Smooth muscle cell (in vitro differentiated cells): ENCODE measurements around the gene MINPP1. TPM values are rescaled to one million over a fixed set of nuclear protein-coding genes. Genes with fewer than 3 reads are reported as not detected.

Experiments
- DNase-seq: peaks from one replicate; lab custom pipeline; 2025; ENCODE audit not compliant: unreplicated experiment; lab: John Stamatoyannopoulos, UW
- H2AFZ ChIP-seq: fragments of 200-600 bp; sonication (generic); 2 replicates; pipeline ENCODE4 v1.6.0; 2016; ENCODE audit warnings: antibody characterized with exemption, low read depth, mild to moderate bottlenecking
- H3F3A ChIP-seq: fragments of 200-600 bp; sonication (generic); 2 replicates; pipeline ENCODE4 v1.6.0; 2017; ENCODE audit warnings: antibody characterized with exemption, low read depth
- H3K27ac ChIP-seq: fragments of 200-600 bp; sonication (generic); 2 replicates; pipeline ENCODE4 v1.5.1; 2016; ENCODE audit warnings: low read depth, mild to moderate bottlenecking
- H3K27me3 ChIP-seq: fragments of 200-600 bp; sonication (generic); 2 replicates; pipeline ENCODE4 v1.6.1; 2016; ENCODE audit warnings: low read depth, mild to moderate bottlenecking
- H3K36me3 ChIP-seq: fragments of 200-600 bp; sonication (generic); 2 replicates; pipeline ENCODE4 v1.5.1; 2016; ENCODE audit warnings: low read depth
- H3K4me1 ChIP-seq: fragments of 200-600 bp; sonication (generic); 2 replicates; pipeline ENCODE4 v1.5.1; 2016; ENCODE audit warnings: low read depth
- H3K4me2 ChIP-seq: fragments of 200-600 bp; sonication (generic); 2 replicates; pipeline ENCODE4 v1.6.0; 2016; ENCODE audit warnings: mild to moderate bottlenecking
- H3K4me3 ChIP-seq: fragments of 200-600 bp; sonication (generic); 2 replicates; pipeline ENCODE4 v1.5.1; 2016; ENCODE audit warnings: mild to moderate bottlenecking
- H3K79me2 ChIP-seq: fragments of 200-600 bp; sonication (generic); 2 replicates; pipeline ENCODE4 v1.6.0; 2016; ENCODE audit warnings: low read depth, mild to moderate bottlenecking
- H3K9ac ChIP-seq: fragments of 200-600 bp; sonication (generic); 2 replicates; pipeline ENCODE4 v1.6.0; 2016; ENCODE audit warnings: low read depth
- H3K9me3 ChIP-seq: fragments of 200-600 bp; sonication (generic); replicated peaks from 2 replicates; pipeline ENCODE4 v1.5.1; 2016; ENCODE audit warnings: low read depth
- H4K20me1 ChIP-seq: fragments of 200-600 bp; sonication (generic); 2 replicates; pipeline ENCODE4 v1.6.0; 2016; ENCODE audit warnings: low read depth
- WGBS: methylation state at CpG from one replicate; pipeline ENCODE4 v1.1.7; 2016; ENCODE audit warnings: low lambda C conversion rate; 5-methylcytosine and 5-hydroxymethylcytosine counted together
- polyA plus RNA-seq: library from polyadenylated mRNA; unstranded; fragments of >200 nt; fragmentation: Nextera tagmentation; extraction: Ambion mirVana; gene quantifications from 2 replicates; pipeline ENCODE4 v1.2.1, GENCODE V29; 2016
- total RNA-seq: library from RNA; depleted of rRNA; stranded (reverse); fragments of >200 nt; gene quantifications from 2 replicates; pipeline ENCODE4 v1.2.3, GENCODE V29; 2014
- TF ChIP-seq, protein P1 (sequence below): fragments of 200-600 bp; sonication (generic); IDR thresholded peaks from 2 replicates; pipeline ENCODE4 v1.5.1; 2017; ENCODE audit warnings: borderline replicate concordance, mild to moderate bottlenecking, antibody characterized with exemption; ENCODE audit not compliant: insufficient read depth, poor library complexity, severe bottlenecking

Gene MINPP1
- total and polyA plus RNA-seq, 2 experiments from 2014 or later: 24.5 to 31.7 TPM

DNA sequence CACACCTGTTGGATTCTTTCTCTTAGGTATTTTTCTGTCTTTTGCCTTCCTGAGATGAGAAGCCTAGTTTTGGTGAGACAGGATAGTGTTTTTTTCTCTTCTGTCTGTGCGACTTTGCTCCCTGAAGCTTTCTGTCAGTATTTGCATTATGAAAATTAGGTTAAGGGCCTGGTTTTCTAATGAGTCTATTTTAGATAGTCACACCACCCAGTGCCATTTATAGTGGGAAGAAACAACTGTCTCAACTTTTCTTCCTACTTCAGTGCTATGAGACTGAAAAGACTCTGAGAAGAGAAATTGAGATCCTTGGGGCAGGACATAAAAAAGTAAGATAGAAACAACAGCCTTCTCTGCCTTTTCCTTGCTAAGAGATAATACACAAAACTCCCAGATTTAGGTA is 53.6 kb downstream of the MINPP1 start:
- no peak overlapping the region for H3K9ac ChIP-seq
- H2AFZ ChIP-seq: no peak overlapping the region
- H3K27ac ChIP-seq: no peak overlapping the region
- no peak overlapping the region for H3K4me3 ChIP-seq
- H3K4me1 ChIP-seq: no peaks in the 10 kb centered on the region
- H3K4me2 ChIP-seq: no peak overlapping the region
- no peaks in the 10 kb centered on the region for H3K36me3 ChIP-seq
- TF ChIP-seq, protein P1, sequence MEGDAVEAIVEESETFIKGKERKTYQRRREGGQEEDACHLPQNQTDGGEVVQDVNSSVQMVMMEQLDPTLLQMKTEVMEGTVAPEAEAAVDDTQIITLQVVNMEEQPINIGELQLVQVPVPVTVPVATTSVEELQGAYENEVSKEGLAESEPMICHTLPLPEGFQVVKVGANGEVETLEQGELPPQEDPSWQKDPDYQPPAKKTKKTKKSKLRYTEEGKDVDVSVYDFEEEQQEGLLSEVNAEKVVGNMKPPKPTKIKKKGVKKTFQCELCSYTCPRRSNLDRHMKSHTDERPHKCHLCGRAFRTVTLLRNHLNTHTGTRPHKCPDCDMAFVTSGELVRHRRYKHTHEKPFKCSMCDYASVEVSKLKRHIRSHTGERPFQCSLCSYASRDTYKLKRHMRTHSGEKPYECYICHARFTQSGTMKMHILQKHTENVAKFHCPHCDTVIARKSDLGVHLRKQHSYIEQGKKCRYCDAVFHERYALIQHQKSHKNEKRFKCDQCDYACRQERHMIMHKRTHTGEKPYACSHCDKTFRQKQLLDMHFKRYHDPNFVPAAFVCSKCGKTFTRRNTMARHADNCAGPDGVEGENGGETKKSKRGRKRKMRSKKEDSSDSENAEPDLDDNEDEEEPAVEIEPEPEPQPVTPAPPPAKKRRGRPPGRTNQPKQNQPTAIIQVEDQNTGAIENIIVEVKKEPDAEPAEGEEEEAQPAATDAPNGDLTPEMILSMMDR: no peak
- H3K79me2 ChIP-seq: no peaks in the 10 kb centered on the region
- H3K27me3 ChIP-seq: no peaks in the 10 kb centered on the region
- no peaks in the 10 kb centered on the region for H3F3A ChIP-seq
- WGBS: 94% methylated on average over 1 of the region's 1 CpG
- no peaks in the 10 kb centered on the region for H4K20me1 ChIP-seq
- no peaks in the 10 kb centered on the region for H3K9me3 ChIP-seq
- DNase-seq: no peak

DNA sequence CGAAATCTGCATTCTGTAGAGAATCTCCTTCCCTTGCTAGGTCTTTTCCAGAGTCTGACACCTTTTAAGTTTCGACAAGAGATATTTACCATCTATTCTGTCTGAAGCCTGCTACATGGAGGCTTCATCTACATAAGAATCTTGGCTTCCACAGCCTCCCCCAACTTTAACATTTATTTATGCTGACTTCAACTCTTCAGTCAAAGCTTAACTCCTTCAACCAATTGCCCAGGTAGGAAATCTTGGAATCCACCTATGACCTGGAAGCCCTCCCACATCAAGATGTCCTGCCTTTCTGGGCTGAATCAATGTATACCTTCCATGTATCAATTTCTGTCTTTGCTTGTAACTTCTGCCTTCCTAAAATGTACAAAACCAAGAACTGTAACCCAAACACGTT is 54.7 kb downstream of the MINPP1 start:
- H3K36me3 ChIP-seq: no peaks in the 10 kb centered on the region
- no peaks in the 10 kb centered on the region for H3F3A ChIP-seq
- H4K20me1 ChIP-seq: no peaks in the 10 kb centered on the region
- H3K27ac ChIP-seq: no peak overlapping the region
- H3K9ac ChIP-seq: no peak overlapping the region
- DNase-seq: no peak
- no peaks in the 10 kb centered on the region for H3K9me3 ChIP-seq
- 72% methylated on average over 3 of the region's 3 CpGs for WGBS
- H3K79me2 ChIP-seq: no peaks in the 10 kb centered on the region
- H3K4me3 ChIP-seq: no peak overlapping the region
- H3K27me3 ChIP-seq: no peaks in the 10 kb centered on the region
- no peak overlapping the region for H2AFZ ChIP-seq
- H3K4me2 ChIP-seq: no peak overlapping the region
- no peaks in the 10 kb centered on the region for H3K4me1 ChIP-seq
- TF ChIP-seq, protein P1: no peak

DNA sequence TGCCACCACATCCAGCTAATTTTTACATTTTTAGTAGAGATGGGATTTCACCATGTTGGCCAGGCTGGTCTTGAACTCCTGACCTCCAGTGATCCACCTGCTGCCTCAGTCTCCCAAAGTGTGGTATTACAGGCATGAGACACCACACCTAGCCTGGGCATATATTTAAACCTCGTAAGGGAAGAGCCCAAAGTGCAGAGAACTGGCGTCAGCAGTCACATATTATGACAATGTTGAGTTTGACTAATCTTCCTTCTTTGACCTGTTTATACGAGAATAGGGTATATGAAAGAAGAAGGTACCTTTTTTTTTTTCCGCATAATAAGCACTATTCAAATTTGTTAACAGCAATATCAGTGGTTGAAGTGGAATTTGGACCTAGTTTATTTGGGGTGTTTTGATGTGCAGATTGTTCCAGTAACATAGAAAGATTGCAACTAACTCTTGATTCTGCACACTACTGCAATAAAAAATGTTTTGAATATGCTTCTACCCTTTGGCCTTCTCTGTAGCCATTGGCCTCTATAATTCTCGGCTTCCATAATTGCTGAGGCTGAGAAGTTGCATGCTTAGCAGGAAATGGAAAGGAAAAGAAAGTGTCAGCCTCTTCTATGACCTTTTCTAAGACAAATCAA is 55.9 kb downstream of the MINPP1 start:
- Histone ChIP-seq H3K4me3 (no peak overlapping the region), H3K27me3 (no peaks in the 10 kb centered on the region), H3K4me2 (no peak overlapping the region), H3F3A (no peaks in the 10 kb centered on the region), H4K20me1 (no peaks in the 10 kb centered on the region), H3K4me1 (no peaks in the 10 kb centered on the region), H3K9ac (no peak overlapping the region), H3K27ac (no peak overlapping the region), H2AFZ (no peak overlapping the region), H3K36me3 (no peaks in the 10 kb centered on the region), H3K79me2 (no peaks in the 10 kb centered on the region), H3K9me3 (no peaks in the 10 kb centered on the region)
- DNase-seq: no peak
- TF ChIP-seq, protein P1: no peak
- 96% methylated on average over 5 of the region's 5 CpGs for WGBS

DNA sequence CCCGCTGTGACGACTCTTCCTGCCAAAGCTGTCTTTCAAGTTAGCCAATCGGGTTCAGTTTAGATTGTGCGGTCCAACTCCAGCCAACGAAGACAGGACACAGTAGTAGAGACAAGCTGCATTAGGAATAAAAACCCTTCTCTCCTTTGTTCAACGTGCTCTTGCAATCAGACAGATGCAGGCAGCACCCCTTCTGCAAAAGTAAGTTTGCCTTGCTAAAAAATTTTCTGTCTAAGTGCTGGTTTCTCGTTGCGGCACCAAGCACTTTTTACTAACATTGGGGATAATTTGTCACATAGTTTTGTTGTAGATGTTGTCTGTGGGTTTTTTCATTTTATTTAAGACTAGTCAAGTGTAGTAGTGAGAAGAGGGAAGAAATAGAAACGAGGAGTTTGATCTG is 58.1 kb downstream of the MINPP1 start:
- 88% methylated on average over 9 of the region's 9 CpGs for WGBS
- Histone ChIP-seq H4K20me1 (no peaks in the 10 kb centered on the region), H3K4me3 (no peak overlapping the region), H3K9me3 (no peaks in the 10 kb centered on the region), H3K27me3 (no peaks in the 10 kb centered on the region), H3K27ac (no peak overlapping the region), H3K4me2 (no peak overlapping the region), H3K9ac (no peak overlapping the region), H3K4me1 (no peaks in the 10 kb centered on the region), H3K36me3 (no peaks in the 10 kb centered on the region), H3K79me2 (no peaks in the 10 kb centered on the region), H3F3A (no peaks in the 10 kb centered on the region), H2AFZ (no peak overlapping the region)
- TF ChIP-seq, protein P1: no peak
- DNase-seq: no peak
